KG1 (cell line): ENCODE measurements around the gene SMG9.

ENCODE experiments used
- DNase-seq: peaks from one replicate; lab custom pipeline; 2025; lab: John Stamatoyannopoulos, UW

Gene SMG9

GRCh38 chr19:43754503-43755255, at the start of gene SMG9:
Gene SMG9 (minus strand): TSS chr19:43754962. CDS start chr19:43750741, 4,221 bp downstream.
- DNase-seq = peak; percentile 100

- no peak for DNase-seq
These were observed 49.7 kb upstream of the SMG9 start for GRCh38 chr19:43804432-43804831.

GRCh38 chr19:43802216-43802951, 47.6 kb upstream of the SMG9 start, which contains the start of gene LYPD5:
Gene LYPD5 (minus strand): TSS chr19:43802447. CDS start chr19:43802380, 67 bp downstream.
- no peak for DNase-seq

- DNase-seq = no peak
These were observed 44.9 kb upstream of the SMG9 start for GRCh38 chr19:43799502-43800142.

- DNase-seq = no peak
These were observed 44.0 kb upstream of the SMG9 start for GRCh38 chr19:43798546-43799409.

- no peak for DNase-seq
These were observed 43.3 kb upstream of the SMG9 start for GRCh38 chr19:43798026-43798545.

GRCh38 chr19:43797556-43797955, 42.8 kb upstream of the SMG9 start:
- no peak for DNase-seq

- DNase-seq = no peak
These were observed 42.4 kb upstream of the SMG9 start for GRCh38 chr19:43797118-43797517.

GRCh38 chr19:43790587-43790986, 35.8 kb upstream of the SMG9 start:
- no peak for DNase-seq

- DNase-seq = peak; percentile 34
These were observed 34.3 kb upstream of the SMG9 start for GRCh38 chr19:43789029-43789428.

GRCh38 chr19:43786665-43787064, 31.9 kb upstream of the SMG9 start:
- no peak for DNase-seq

- peak; percentile 88 for DNase-seq
These were observed 30.4 kb upstream of the SMG9 start for GRCh38 chr19:43784981-43785808.

- DNase-seq = no peak
These were observed 29.6 kb upstream of the SMG9 start for GRCh38 chr19:43784241-43784980.

GRCh38 chr19:43783636-43784035, 28.9 kb upstream of the SMG9 start:
- no peak for DNase-seq

GRCh38 chr19:43782689-43783231, 28.0 kb upstream of the SMG9 start:
- DNase-seq = no peak

GRCh38 chr19:43782311-43782660, 27.5 kb upstream of the SMG9 start:
- no peak for DNase-seq

GRCh38 chr19:43781630-43782310, 27.0 kb upstream of the SMG9 start:
- DNase-seq = no peak

GRCh38 chr19:43780706-43781525, 26.2 kb upstream of the SMG9 start, which contains the start of gene KCNN4:
Gene KCNN4 (minus strand): TSS chr19:43780973. CDS start chr19:43780861, 112 bp downstream.
- peak; percentile 59 for DNase-seq
